Neural crest cell (in vitro differentiated cells): ENCODE results near the gene DKK3. TPM values are rescaled to one million over a fixed set of nuclear protein-coding genes. Genes with fewer than 3 reads are reported as not detected.

Source experiments
- DNase-seq: peaks from one replicate; pipeline ENCODE4 v3.0.0; 2021; ENCODE audit warnings: low read depth, mixed read lengths, low spot score
- H3K27ac Mint-ChIP-seq: one replicate; pipeline ENCODE4 v1.8.0; 2021; ENCODE audit warnings: mild to moderate bottlenecking, mixed read lengths; ENCODE audit not compliant: unreplicated experiment
- H3K27me3 Mint-ChIP-seq: 2 replicates; pipeline ENCODE4 v1.8.0; 2021; ENCODE audit warnings: low read depth, mild to moderate bottlenecking, mixed read lengths
- H3K36me3 Mint-ChIP-seq: 2 replicates; pipeline ENCODE4 v1.8.0; 2021; ENCODE audit warnings: low read depth, mild to moderate bottlenecking, mixed read lengths
- H3K4me1 Mint-ChIP-seq: 2 replicates; pipeline ENCODE4 v1.8.0; 2021; ENCODE audit warnings: mixed read lengths
- H3K4me3 Mint-ChIP-seq: one replicate; pipeline ENCODE4 v1.8.0; 2021; ENCODE audit warnings: mild to moderate bottlenecking, mixed read lengths
- H3K9me3 Mint-ChIP-seq: 2 replicates; pipeline ENCODE4 v1.8.0; 2021; ENCODE audit warnings: mixed read lengths
- total RNA-seq: library from RNA; stranded (reverse); gene quantifications from 2 replicates; pipeline ENCODE4 v1.2.1, GENCODE V29; 2021
- TF ChIP-seq, protein P1 (sequence below): fragments of 200-600 bp; sonication (generic); conservative IDR thresholded peaks from 2 replicates; pipeline ENCODE4 v1.5.0; 2021; ENCODE audit warnings: antibody characterized with exemption, mild to moderate bottlenecking

The DKK3 gene
- total RNA-seq, 1 donor from 2014 or later = 21.0 TPM

DNA sequence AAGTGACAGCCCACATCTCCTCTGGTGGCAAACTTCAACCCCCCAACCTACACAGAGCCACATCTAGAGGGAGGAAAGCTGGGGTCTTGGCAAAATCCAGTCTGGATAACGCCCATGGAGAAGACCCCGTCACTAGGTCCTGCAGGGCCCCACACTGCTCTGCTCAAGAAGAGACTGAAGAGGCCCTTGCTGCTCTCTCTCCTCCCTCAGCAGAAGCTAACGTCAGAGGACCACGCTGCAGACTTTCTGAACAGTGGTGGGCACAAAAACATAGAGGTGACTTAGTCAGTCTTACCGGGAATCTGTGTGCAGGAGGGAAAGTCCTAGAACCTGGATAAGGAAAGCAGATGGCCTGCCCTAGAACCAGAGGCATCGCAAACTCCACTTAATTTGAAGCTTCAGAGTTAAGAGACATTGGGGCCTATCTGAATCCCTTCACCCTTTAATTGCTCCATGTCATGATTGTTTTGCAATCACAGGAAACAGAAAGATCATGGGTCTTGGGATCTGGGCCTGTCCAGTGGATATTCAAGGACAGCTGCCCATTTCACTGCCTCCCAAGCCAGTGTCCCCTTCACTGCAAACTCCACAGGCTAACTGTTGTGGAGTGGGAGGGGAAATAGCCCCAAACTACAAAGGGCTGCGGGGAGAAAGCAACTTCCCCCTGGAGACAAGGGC, 1.7 kb downstream of the DKK3 start:
- TF ChIP-seq, protein P1, sequence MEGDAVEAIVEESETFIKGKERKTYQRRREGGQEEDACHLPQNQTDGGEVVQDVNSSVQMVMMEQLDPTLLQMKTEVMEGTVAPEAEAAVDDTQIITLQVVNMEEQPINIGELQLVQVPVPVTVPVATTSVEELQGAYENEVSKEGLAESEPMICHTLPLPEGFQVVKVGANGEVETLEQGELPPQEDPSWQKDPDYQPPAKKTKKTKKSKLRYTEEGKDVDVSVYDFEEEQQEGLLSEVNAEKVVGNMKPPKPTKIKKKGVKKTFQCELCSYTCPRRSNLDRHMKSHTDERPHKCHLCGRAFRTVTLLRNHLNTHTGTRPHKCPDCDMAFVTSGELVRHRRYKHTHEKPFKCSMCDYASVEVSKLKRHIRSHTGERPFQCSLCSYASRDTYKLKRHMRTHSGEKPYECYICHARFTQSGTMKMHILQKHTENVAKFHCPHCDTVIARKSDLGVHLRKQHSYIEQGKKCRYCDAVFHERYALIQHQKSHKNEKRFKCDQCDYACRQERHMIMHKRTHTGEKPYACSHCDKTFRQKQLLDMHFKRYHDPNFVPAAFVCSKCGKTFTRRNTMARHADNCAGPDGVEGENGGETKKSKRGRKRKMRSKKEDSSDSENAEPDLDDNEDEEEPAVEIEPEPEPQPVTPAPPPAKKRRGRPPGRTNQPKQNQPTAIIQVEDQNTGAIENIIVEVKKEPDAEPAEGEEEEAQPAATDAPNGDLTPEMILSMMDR = no peak
- DNase-seq = no peak
- Mint-ChIP-seq H3K9me3 (no peaks in the 10 kb centered on the region), H3K36me3 (no peaks in the 10 kb centered on the region), H3K4me1 (peaks cover 14% of the 10 kb centered on the region), H3K27me3 (peaks cover 39% of the 10 kb centered on the region), H3K4me3 (peak overlapping the region; percentile 85), H3K27ac (no peak overlapping the region)

DNA sequence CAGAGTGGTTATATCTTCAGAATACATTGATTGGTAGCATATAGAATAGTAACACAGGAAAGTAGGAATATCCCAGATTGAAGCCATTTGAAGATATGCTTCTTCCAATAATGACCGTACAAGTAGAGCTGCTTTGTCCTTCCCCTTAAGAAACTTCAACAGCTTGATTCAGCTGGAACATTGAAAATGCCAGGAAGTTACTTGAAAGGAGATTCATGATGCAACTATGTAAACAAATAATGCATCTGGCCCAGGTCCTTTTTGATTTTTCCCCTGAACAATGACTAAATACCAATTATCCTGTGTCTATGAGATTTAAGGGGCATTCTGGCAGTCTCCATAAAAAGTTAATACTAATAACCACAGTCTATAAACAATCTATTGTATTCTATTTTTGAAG, 3.0 kb downstream of the DKK3 start:
- no peak for DNase-seq
- TF ChIP-seq, protein P1 = no peak
- Mint-ChIP-seq H3K4me3 (peak overlapping the region; percentile 5), H3K9me3 (no peaks in the 10 kb centered on the region), H3K27me3 (peaks cover 31% of the 10 kb centered on the region), H3K36me3 (no peaks in the 10 kb centered on the region), H3K4me1 (peaks cover 19% of the 10 kb centered on the region), H3K27ac (no peak overlapping the region)

DNA sequence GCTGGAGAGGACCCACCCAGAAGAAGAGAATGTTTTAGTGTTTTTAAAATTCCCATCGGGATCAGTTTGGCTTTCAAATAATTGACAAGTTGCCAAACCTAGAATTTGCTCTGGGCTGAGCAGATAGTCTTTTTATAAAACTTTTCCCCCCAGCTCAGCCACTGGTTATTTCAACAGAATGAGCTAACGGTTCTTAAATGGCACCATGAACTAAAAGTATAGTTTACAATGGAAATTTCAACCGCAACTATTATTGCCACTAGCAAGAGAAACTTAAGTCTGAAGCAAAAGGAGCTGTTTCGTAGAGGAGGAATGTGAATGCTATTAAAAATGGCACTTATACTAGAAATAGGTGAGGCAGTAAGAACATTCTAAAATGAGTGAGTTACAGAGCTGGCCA, 3.4 kb downstream of the DKK3 start:
- peaks cover 28% of the 10 kb centered on the region for H3K27me3 Mint-ChIP-seq
- H3K27ac Mint-ChIP-seq = no peak overlapping the region
- H3K4me3 Mint-ChIP-seq = peak overlapping the region; percentile 5
- TF ChIP-seq, protein P1 = no peak
- DNase-seq = no peak
- peaks cover 19% of the 10 kb centered on the region for H3K4me1 Mint-ChIP-seq
- H3K36me3 Mint-ChIP-seq = no peaks in the 10 kb centered on the region
- H3K9me3 Mint-ChIP-seq = no peaks in the 10 kb centered on the region

DNA sequence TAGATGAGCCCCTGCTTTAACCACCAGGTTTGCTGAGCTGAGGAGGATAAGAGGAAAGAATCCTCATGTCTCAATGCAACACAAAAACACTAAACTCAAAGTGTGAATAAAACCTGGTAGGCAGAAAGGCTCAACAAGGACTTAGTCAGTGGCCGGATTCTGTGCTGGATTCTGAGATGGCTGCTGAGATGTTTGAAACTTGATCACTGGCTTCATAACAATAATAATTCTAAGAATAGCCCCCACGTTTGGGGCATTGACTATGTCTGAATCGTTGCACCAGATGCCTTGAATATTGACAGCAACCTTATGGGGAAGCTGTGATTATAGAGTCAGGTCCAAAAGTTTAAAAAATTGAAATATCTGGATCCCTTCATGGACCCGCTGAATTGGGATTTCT, 4.6 kb downstream of the DKK3 start:
- peaks cover 24% of the 10 kb centered on the region for H3K27me3 Mint-ChIP-seq
- peaks cover 13% of the 10 kb centered on the region for H3K4me1 Mint-ChIP-seq
- H3K4me3 Mint-ChIP-seq = no peak overlapping the region
- H3K27ac Mint-ChIP-seq = no peak overlapping the region
- no peaks in the 10 kb centered on the region for H3K36me3 Mint-ChIP-seq
- TF ChIP-seq, protein P1 = no peak
- no peaks in the 10 kb centered on the region for H3K9me3 Mint-ChIP-seq
- DNase-seq = no peak

DNA sequence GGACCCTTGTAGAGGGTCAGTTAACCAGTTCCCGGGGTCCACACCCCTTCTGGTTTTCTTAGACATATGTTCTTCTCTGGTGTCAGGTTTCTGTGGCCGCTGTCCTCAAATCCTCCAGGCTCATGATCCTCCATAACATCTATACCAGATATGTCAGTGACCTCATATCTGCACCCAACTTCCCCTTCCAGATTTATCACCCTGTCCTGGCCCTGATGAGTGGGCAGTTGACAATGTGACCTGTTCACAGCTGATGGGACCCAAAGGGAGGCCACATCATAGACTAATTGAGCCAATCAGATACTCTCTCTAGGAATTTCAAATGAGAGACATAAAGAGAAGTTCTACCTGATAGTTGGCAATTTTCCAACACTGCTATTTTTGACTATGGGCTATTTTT, 5.1 kb downstream of the DKK3 start:
- Mint-ChIP-seq H3K4me3 (no peak overlapping the region), H3K27me3 (peaks cover 22% of the 10 kb centered on the region), H3K4me1 (peaks cover 13% of the 10 kb centered on the region), H3K27ac (no peak overlapping the region), H3K36me3 (no peaks in the 10 kb centered on the region), H3K9me3 (no peaks in the 10 kb centered on the region)
- DNase-seq = no peak
- TF ChIP-seq, protein P1 = no peak
